Measurements from ENCODE around the gene SKOR2.

SKOR2 gene

GRCh38 chr18:47175898-47176575, 75.4 kb downstream of the SKOR2 start, which contains the start of gene IER3IP1:
TSS of gene IER3IP1 (minus strand) at chr18:47176364. CDS start at chr18:47176277, 87 bp downstream.
- no peak for TF ChIP-seq FOXM1 (IDR thresholded peaks at IDR 0.05; ENCODE audit: borderline replicate concordance, low read depth)
- no peak for TF ChIP-seq NFIC (IDR thresholded peaks at IDR 0.05)
- 0 out of 2 replicates have a peak, but pooled peaks have one; percentile 48 for TF ChIP-seq ZBTB7A (IDR thresholded peaks at IDR 0.05; ENCODE audit: low read depth)
- no peak for TF ChIP-seq CEBPB (IDR thresholded peaks at IDR 0.05)
- no peak; the same call in 1 of the 2 replicates for TF ChIP-seq EP300 (IDR thresholded peaks at IDR 0.05; ENCODE audit: borderline replicate concordance)
- no peak for TF ChIP-seq EGR1 (IDR thresholded peaks at IDR 0.05)
- no peak for TF ChIP-seq RAD21 (IDR thresholded peaks at IDR 0.05; ENCODE audit: low read depth)
- TF ChIP-seq TAF1 (IDR thresholded peaks at IDR 0.05; ENCODE audit: low read depth) = peak; percentile 74
- TF ChIP-seq YY1 (IDR thresholded peaks at IDR 0.05; ENCODE audit: low read depth) = peak; percentile 72
- no peak for TF ChIP-seq TEAD4 (IDR thresholded peaks at IDR 0.05)
- TF ChIP-seq CREB1 (IDR thresholded peaks at IDR 0.05; ENCODE audit: low read depth) = no peak
- TF ChIP-seq TCF12 (IDR thresholded peaks at IDR 0.05; ENCODE audit: low read depth) = no peak
- peak; percentile 79 for TF ChIP-seq MAX (IDR thresholded peaks at IDR 0.05)
- TF ChIP-seq REST (IDR thresholded peaks at IDR 0.05; ENCODE audit: low read depth) = no peak
- TF ChIP-seq USF1 (IDR thresholded peaks at IDR 0.05) = no peak

GRCh38 chr18:47175283-47175897, 76.1 kb downstream of the SKOR2 start:
- TF ChIP-seq TAF1 (IDR thresholded peaks at IDR 0.05; ENCODE audit: low read depth) (no peak), YY1 (IDR thresholded peaks at IDR 0.05; ENCODE audit: low read depth) (no peak), ZBTB7A (IDR thresholded peaks at IDR 0.05; ENCODE audit: low read depth) (no peak), REST (IDR thresholded peaks at IDR 0.05; ENCODE audit: low read depth) (no peak), NFIC (IDR thresholded peaks at IDR 0.05) (no peak), MAX (IDR thresholded peaks at IDR 0.05) (no peak), USF1 (IDR thresholded peaks at IDR 0.05) (no peak), RAD21 (IDR thresholded peaks at IDR 0.05; ENCODE audit: low read depth) (no peak), FOXM1 (IDR thresholded peaks at IDR 0.05; ENCODE audit: borderline replicate concordance, low read depth) (no peak), TCF12 (IDR thresholded peaks at IDR 0.05; ENCODE audit: low read depth) (no peak), CEBPB (IDR thresholded peaks at IDR 0.05) (no peak), EP300 (IDR thresholded peaks at IDR 0.05; ENCODE audit: borderline replicate concordance) (no peak), TEAD4 (IDR thresholded peaks at IDR 0.05) (no peak), CREB1 (IDR thresholded peaks at IDR 0.05; ENCODE audit: low read depth) (no peak), EGR1 (IDR thresholded peaks at IDR 0.05) (no peak)

- TF ChIP-seq ZBTB7A (IDR thresholded peaks at IDR 0.05; ENCODE audit: low read depth) = no peak
- TF ChIP-seq YY1 (IDR thresholded peaks at IDR 0.05; ENCODE audit: low read depth) = no peak
- no peak for TF ChIP-seq REST (IDR thresholded peaks at IDR 0.05; ENCODE audit: low read depth)
Measured at GRCh38 chr18:47174545-47175116, 76.8 kb downstream of the SKOR2 start.

- TF ChIP-seq TAF1 (IDR thresholded peaks at IDR 0.05; ENCODE audit: low read depth) (no peak), REST (IDR thresholded peaks at IDR 0.05; ENCODE audit: low read depth) (no peak), ZBTB7A (IDR thresholded peaks at IDR 0.05; ENCODE audit: low read depth) (no peak), MAX (IDR thresholded peaks at IDR 0.05) (no peak), NFIC (IDR thresholded peaks at IDR 0.05) (no peak), TEAD4 (IDR thresholded peaks at IDR 0.05) (no peak), EGR1 (IDR thresholded peaks at IDR 0.05) (no peak), YY1 (IDR thresholded peaks at IDR 0.05; ENCODE audit: low read depth) (no peak), EP300 (IDR thresholded peaks at IDR 0.05; ENCODE audit: borderline replicate concordance) (no peak), CEBPB (IDR thresholded peaks at IDR 0.05) (no peak), CREB1 (IDR thresholded peaks at IDR 0.05; ENCODE audit: low read depth) (no peak), FOXM1 (IDR thresholded peaks at IDR 0.05; ENCODE audit: borderline replicate concordance, low read depth) (no peak), RAD21 (IDR thresholded peaks at IDR 0.05; ENCODE audit: low read depth) (no peak), TCF12 (IDR thresholded peaks at IDR 0.05; ENCODE audit: low read depth) (no peak), USF1 (IDR thresholded peaks at IDR 0.05) (no peak)
Measured at GRCh38 chr18:47172476-47172875, 79.0 kb downstream of the SKOR2 start.

All from Ishikawa (cell line).